Thoracic aorta (tissue), 2 donors: Measurements from ENCODE around the gene WDR36. TPM values are rescaled to one million over a fixed set of nuclear protein-coding genes. Genes with fewer than 3 reads are reported as not detected.

Source experiments
- ATAC-seq: fragments of 150-250 bp; one replicate; pipeline ENCODE4 v1.8.0; 2017; ENCODE audit warnings: low read depth; ENCODE audit not compliant: insufficient number of reproducible peaks, low FRiP score
- DNase-seq: peaks from one replicate; pipeline ENCODE4 v3.0.0-alpha.2; 2020; ENCODE audit warnings: low spot score
- H3K27ac ChIP-seq, 2 donors: fragments of 200-600 bp; sonication (generic); 1 replicate in 1 of 2; 2 replicates in 1 of 2; pipeline ENCODE4 v1.5.1; 2016; ENCODE audit warnings: mild to moderate bottlenecking in 2 of 2, moderate library complexity in 2 of 2
- H3K27me3 ChIP-seq: fragments of 200-600 bp; sonication (generic); replicated peaks from 2 replicates; pipeline ENCODE4 v1.6.0; 2016; ENCODE audit warnings: mild to moderate bottlenecking; ENCODE audit not compliant: insufficient read depth
- H3K36me3 ChIP-seq: fragments of 200-600 bp; sonication (generic); one replicate; pipeline ENCODE4 v1.5.1; 2016
- H3K4me1 ChIP-seq, 2 donors: fragments of 200-600 bp; sonication (generic); 1 replicate in 1 of 2; 2 replicates in 1 of 2; pipeline versions ENCODE4 v1.5.1 to v1.6.0; 2016; ENCODE audit warnings: low read depth in 2 of 2, mild to moderate bottlenecking in 1 of 2; ENCODE audit not compliant: control insufficient read depth in 1 of 2
- H3K4me3 ChIP-seq: fragments of 200-600 bp; sonication (generic); 2 replicates; pipeline ENCODE4 v1.5.1; 2016; ENCODE audit warnings: mild to moderate bottlenecking
- H3K9me3 ChIP-seq: fragments of 200-600 bp; sonication (generic); 2 replicates; pipeline ENCODE4 v1.5.1; 2016
- total RNA-seq, 2 donors: library from RNA; depleted of rRNA; stranded (reverse); fragments of >200 nt; gene quantifications; one replicate each; pipeline versions ENCODE4 v1.1.0 to v1.2.3, GENCODE V29; 2016
- TF ChIP-seq, protein P1 (sequence below): fragments of 200-600 bp; sonication (generic); IDR thresholded peaks from one replicate; pipeline ENCODE4 v1.5.1; 2019; ENCODE audit warnings: antibody characterized with exemption

Gene WDR36
- total RNA-seq, 2 donors from 2014 or later = 11.0 to 29.4 TPM

DNA sequence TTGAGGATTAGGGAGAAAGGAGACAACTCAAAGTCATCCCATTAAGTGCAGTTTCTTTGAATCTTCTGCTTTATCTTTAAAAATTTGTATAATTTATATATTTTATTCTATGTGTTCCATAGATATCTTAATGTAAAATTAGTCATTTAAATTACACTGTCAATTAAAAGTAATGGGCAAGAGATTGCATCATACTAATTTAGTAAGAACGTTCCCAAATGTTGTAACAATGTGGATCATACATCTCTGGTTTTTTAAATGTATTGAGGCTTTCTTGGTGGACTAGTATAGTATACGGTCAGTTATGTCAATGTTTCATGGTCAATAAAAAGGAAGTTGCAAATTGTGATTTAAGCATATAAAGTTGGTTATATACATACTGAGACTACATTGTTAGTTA lies 14.5 kb upstream of the WDR36 start:
- no peak overlapping the region for H3K4me3 ChIP-seq
- no peaks in the 10 kb centered on the region for H3K9me3 ChIP-seq
- no peaks in the 10 kb centered on the region for H3K27me3 ChIP-seq
- H3K4me1 ChIP-seq = peaks cover 4 to 23% of the 10 kb centered on the region in 2 donors
- DNase-seq = no peak
- no peak for ATAC-seq
- TF ChIP-seq, protein P1, sequence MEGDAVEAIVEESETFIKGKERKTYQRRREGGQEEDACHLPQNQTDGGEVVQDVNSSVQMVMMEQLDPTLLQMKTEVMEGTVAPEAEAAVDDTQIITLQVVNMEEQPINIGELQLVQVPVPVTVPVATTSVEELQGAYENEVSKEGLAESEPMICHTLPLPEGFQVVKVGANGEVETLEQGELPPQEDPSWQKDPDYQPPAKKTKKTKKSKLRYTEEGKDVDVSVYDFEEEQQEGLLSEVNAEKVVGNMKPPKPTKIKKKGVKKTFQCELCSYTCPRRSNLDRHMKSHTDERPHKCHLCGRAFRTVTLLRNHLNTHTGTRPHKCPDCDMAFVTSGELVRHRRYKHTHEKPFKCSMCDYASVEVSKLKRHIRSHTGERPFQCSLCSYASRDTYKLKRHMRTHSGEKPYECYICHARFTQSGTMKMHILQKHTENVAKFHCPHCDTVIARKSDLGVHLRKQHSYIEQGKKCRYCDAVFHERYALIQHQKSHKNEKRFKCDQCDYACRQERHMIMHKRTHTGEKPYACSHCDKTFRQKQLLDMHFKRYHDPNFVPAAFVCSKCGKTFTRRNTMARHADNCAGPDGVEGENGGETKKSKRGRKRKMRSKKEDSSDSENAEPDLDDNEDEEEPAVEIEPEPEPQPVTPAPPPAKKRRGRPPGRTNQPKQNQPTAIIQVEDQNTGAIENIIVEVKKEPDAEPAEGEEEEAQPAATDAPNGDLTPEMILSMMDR = no peak
- no peak overlapping the region for H3K27ac ChIP-seq
- H3K36me3 ChIP-seq = no peaks in the 10 kb centered on the region

DNA sequence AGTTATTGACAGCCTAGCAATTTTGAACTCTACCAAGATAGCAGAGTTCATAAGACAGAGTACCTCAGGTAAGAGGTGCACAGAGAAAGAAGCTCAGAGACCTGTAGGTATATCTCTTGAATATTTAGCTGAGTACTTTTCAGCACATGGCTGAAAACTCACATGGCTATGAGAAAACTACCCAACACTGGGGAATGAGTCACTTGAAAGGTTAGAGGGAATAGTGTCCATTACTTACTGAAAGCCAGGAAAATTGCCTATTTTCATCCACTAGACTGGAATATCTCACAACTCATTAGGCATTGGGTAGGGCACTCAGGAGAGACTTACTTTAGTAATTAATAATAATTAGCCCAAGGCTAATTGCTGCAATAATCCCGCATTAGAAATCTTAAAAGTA lies 12.3 kb upstream of the WDR36 start:
- no peaks in the 10 kb centered on the region for H3K9me3 ChIP-seq
- H3K27me3 ChIP-seq = no peaks in the 10 kb centered on the region
- H3K36me3 ChIP-seq = no peaks in the 10 kb centered on the region
- H3K4me3 ChIP-seq = no peak overlapping the region
- no peak overlapping the region for H3K27ac ChIP-seq
- TF ChIP-seq, protein P1 = no peak
- ATAC-seq (no peak), DNase-seq (no peak)
- H3K4me1 ChIP-seq = peaks cover 0 to 7% of the 10 kb centered on the region in 2 donors

DNA sequence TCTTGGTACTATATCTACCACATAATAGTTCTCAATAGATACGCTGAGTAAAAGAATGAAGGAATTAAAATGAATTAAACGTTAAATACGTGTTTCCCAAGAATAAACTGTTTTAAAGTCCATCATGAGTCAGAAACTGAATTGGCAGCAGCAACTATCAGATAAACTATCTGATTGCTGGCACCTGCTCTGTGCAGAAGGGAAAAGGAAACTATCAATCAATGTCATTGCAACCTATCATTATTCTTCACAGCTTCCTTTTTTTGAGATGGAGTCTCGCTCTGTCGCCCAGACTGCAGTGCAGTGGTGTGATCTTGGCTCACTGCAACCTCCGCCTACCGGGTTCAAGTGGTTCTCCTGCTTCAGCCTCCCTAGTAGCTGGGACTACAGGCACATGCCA lies 8.8 kb upstream of the WDR36 start:
- Histone ChIP-seq H3K27ac (no peak overlapping the region), H3K4me1 (no peaks in the 10 kb centered on the region), H3K27me3 (no peaks in the 10 kb centered on the region), H3K4me3 (no peak overlapping the region), H3K36me3 (no peaks in the 10 kb centered on the region), H3K9me3 (no peaks in the 10 kb centered on the region)
- ATAC-seq = no peak
- TF ChIP-seq, protein P1 = no peak
- DNase-seq = no peak

DNA sequence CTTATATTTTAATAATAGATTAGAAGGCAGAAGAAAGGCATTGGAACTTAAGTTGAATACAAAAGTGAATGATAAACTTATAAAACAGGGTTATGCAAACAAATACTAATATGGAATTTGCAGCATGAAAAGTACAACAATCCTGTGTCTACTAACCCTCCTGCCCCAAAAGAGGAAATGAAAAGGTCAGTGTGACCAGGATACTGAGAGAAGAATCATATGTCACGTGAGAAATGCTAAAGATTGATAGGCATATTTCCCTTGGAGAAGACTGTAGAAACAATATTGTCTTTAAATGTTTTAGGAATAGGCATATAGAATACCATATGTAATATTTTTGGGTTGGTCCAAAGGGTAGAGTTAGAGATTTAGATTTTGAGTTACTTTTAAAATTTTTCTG lies 3.8 kb downstream of the WDR36 start:
- H3K9me3 ChIP-seq = no peaks in the 10 kb centered on the region
- DNase-seq (no peak), ATAC-seq (no peak)
- peaks cover 16 to 22% of the 10 kb centered on the region in 2 donors for H3K4me1 ChIP-seq
- TF ChIP-seq, protein P1 = no peak
- H3K36me3 ChIP-seq = peaks cover 11% of the 10 kb centered on the region
- H3K4me3 ChIP-seq = no peak overlapping the region
- no peak overlapping the region for H3K27ac ChIP-seq
- no peaks in the 10 kb centered on the region for H3K27me3 ChIP-seq

DNA sequence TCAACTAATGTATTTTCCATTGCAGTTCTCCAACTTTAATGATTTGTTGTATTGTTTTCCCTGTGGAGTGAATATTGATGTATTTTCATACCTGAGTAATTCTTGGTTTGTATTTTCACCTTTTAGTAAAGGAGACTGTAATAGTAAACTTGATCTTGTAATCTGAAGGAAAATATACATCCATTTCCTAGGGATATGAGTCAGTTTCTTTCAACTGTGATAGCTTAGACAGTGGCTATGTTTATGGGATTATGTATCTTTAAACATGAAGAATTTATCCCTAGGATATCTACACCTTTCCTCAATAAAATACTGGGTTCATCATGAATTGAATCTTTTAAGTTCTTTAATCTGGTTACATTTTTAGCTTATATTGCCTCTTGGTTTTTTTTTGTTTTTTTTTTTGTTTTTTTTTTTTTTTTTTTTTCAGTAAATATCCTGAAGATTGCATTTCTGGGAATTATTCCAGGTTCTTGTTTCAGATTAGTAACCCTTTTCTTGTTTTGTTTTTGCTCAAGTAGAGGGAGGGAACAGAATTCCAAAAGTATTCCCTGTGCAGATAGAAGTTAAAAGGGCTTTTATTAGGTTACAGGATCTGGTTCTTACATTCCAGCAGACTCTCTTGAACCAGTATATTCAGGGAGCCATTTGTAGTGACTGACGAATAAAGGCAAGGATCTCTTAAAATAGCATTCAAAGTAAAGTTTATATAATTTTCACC lies 7.1 kb downstream of the WDR36 start:
- H3K36me3 ChIP-seq = peaks cover 27% of the 10 kb centered on the region
- H3K4me3 ChIP-seq = no peak overlapping the region
- H3K4me1 ChIP-seq = peaks cover 2 to 5% of the 10 kb centered on the region in 2 donors
- no peaks in the 10 kb centered on the region for H3K27me3 ChIP-seq
- ATAC-seq (no peak), DNase-seq (no peak)
- H3K9me3 ChIP-seq = no peaks in the 10 kb centered on the region
- H3K27ac ChIP-seq = no peak overlapping the region
- TF ChIP-seq, protein P1 = no peak
